ENCODE results near the gene SYT15. TPM values are rescaled to one million over a fixed set of nuclear protein-coding genes. Genes with fewer than 3 reads are reported as not detected.
"Not testable (repeated sequence)": the region's sequence is repeated elsewhere in the genome, so short reads cannot be mapped to it uniquely, and the experiment has no call there.

The SYT15 gene
- total RNA-seq, 1 experiment from 2014 or later: 1.6 TPM

- DNase-seq (ENCODE audit: low read depth, low spot score); ATAC-seq; H3K27ac ChIP-seq (ENCODE audit: low read depth, low read length); intact Hi-C loops (cut with micrococcal nuclease); H2AFZ ChIP-seq (ENCODE audit: low read depth, low read length, poor library complexity, severe bottlenecking); RAD21 ChIA-PET (ENCODE audit: low non-redundant PET in 1 of 2, low total read pairs in 2 of 2, uncharacterized antibody in 2 of 2, unreplicated experiment in 2 of 2); H3K4me3 ChIP-seq (replicated peaks in 1 of 2; ENCODE audit: low read depth in 1 of 2, low read length in 2 of 2); POLR2A ChIA-PET; H3K9ac ChIP-seq (ENCODE audit: low read length); H4K20me1 ChIP-seq (ENCODE audit: insufficient read depth); H3K36me3 ChIP-seq (ENCODE audit: control insufficient read depth in 1 of 2, insufficient read depth in 2 of 2, low read length in 2 of 2); H3K4me1 ChIP-seq (ENCODE audit: control insufficient read depth in 1 of 2, insufficient read depth in 2 of 2, low read length in 2 of 2); BruUV-seq (replicated peaks); H3K27me3 ChIP-seq (ENCODE audit: insufficient read depth, low read length); H3K4me2 ChIP-seq (ENCODE audit: low read length); H3K9me2 ChIP-seq (ENCODE audit: insufficient read depth); H3K9me3 ChIP-seq (ENCODE audit: control insufficient read depth in 1 of 2, insufficient read depth in 1 of 2, low read depth in 1 of 2, low read length in 2 of 2); CTCF ChIA-PET; H3K79me2 ChIP-seq (ENCODE audit: insufficient read depth, low read length): not testable (repeated sequence)
These were observed 17.6 kb downstream of the SYT15 start for GRCh38 chr10:46596570-46596969.

GRCh38 chr10:46597616-46598246, 18.8 kb downstream of the SYT15 start:
- H3K9ac ChIP-seq (ENCODE audit: low read length); H2AFZ ChIP-seq (ENCODE audit: low read depth, low read length, poor library complexity, severe bottlenecking); H3K79me2 ChIP-seq (ENCODE audit: insufficient read depth, low read length); H3K4me1 ChIP-seq (ENCODE audit: control insufficient read depth in 1 of 2, insufficient read depth in 2 of 2, low read length in 2 of 2); intact Hi-C loops (cut with micrococcal nuclease); H3K9me3 ChIP-seq (ENCODE audit: control insufficient read depth in 1 of 2, insufficient read depth in 1 of 2, low read depth in 1 of 2, low read length in 2 of 2); BruUV-seq (replicated peaks); H3K36me3 ChIP-seq (ENCODE audit: control insufficient read depth in 1 of 2, insufficient read depth in 2 of 2, low read length in 2 of 2); H4K20me1 ChIP-seq (ENCODE audit: insufficient read depth); H3K9me2 ChIP-seq (ENCODE audit: insufficient read depth); H3K27me3 ChIP-seq (ENCODE audit: insufficient read depth, low read length); CTCF ChIA-PET; RAD21 ChIA-PET (ENCODE audit: low non-redundant PET in 1 of 2, low total read pairs in 2 of 2, uncharacterized antibody in 2 of 2, unreplicated experiment in 2 of 2); H3K27ac ChIP-seq (ENCODE audit: low read depth, low read length); POLR2A ChIA-PET; DNase-seq (ENCODE audit: low read depth, low spot score): not testable (repeated sequence)
- peak overlapping the region; percentile 44 for H3K4me2 ChIP-seq (ENCODE audit: low read length)
- peak overlapping the region; percentile 24 to 40; a peak in 3 of 4 replicates for H3K4me3 ChIP-seq (replicated peaks in 1 of 2; ENCODE audit: low read depth in 1 of 2, low read length in 2 of 2)
- 0 out of 6 replicates have a peak, but pooled peaks of 1 of the 3 experiments have one; percentile 4 for TF ChIP-seq CTCF (IDR thresholded peaks at IDR 0.05 in 2 of 3, conservative IDR thresholded peaks at IDR 0.05 in 1 of 3; ENCODE audit: borderline replicate concordance in 1 of 3, insufficient read depth in 1 of 3, low read depth in 2 of 3, low read length in 2 of 3)
- peak; percentile 92 for ATAC-seq

- H2AFZ ChIP-seq (ENCODE audit: low read depth, low read length, poor library complexity, severe bottlenecking); H3K9me2 ChIP-seq (ENCODE audit: insufficient read depth); RAD21 ChIA-PET (ENCODE audit: low non-redundant PET in 1 of 2, low total read pairs in 2 of 2, uncharacterized antibody in 2 of 2, unreplicated experiment in 2 of 2); H4K20me1 ChIP-seq (ENCODE audit: insufficient read depth); H3K36me3 ChIP-seq (ENCODE audit: control insufficient read depth in 1 of 2, insufficient read depth in 2 of 2, low read length in 2 of 2); H3K9ac ChIP-seq (ENCODE audit: low read length); BruUV-seq (replicated peaks); H3K27me3 ChIP-seq (ENCODE audit: insufficient read depth, low read length); intact Hi-C loops (cut with micrococcal nuclease); H3K4me2 ChIP-seq (ENCODE audit: low read length); CTCF ChIA-PET; H3K9me3 ChIP-seq (ENCODE audit: control insufficient read depth in 1 of 2, insufficient read depth in 1 of 2, low read depth in 1 of 2, low read length in 2 of 2); DNase-seq (ENCODE audit: low read depth, low spot score); H3K4me1 ChIP-seq (ENCODE audit: control insufficient read depth in 1 of 2, insufficient read depth in 2 of 2, low read length in 2 of 2); H3K79me2 ChIP-seq (ENCODE audit: insufficient read depth, low read length); ATAC-seq; H3K27ac ChIP-seq (ENCODE audit: low read depth, low read length); H3K4me3 ChIP-seq (replicated peaks in 1 of 2; ENCODE audit: low read depth in 1 of 2, low read length in 2 of 2); POLR2A ChIA-PET: not testable (repeated sequence)
These were observed 21.6 kb downstream of the SYT15 start for GRCh38 chr10:46600516-46600915.

GRCh38 chr10:46615540-46615939, 36.6 kb downstream of the SYT15 start:
- H3K4me3 ChIP-seq (replicated peaks in 1 of 2; ENCODE audit: low read depth in 1 of 2, low read length in 2 of 2); ATAC-seq; H3K79me2 ChIP-seq (ENCODE audit: insufficient read depth, low read length); DNase-seq (ENCODE audit: low read depth, low spot score); POLR2A ChIA-PET; H3K4me2 ChIP-seq (ENCODE audit: low read length); CTCF ChIA-PET; H2AFZ ChIP-seq (ENCODE audit: low read depth, low read length, poor library complexity, severe bottlenecking); intact Hi-C loops (cut with micrococcal nuclease); H3K4me1 ChIP-seq (ENCODE audit: control insufficient read depth in 1 of 2, insufficient read depth in 2 of 2, low read length in 2 of 2); H3K9me2 ChIP-seq (ENCODE audit: insufficient read depth); RAD21 ChIA-PET (ENCODE audit: low non-redundant PET in 1 of 2, low total read pairs in 2 of 2, uncharacterized antibody in 2 of 2, unreplicated experiment in 2 of 2); H3K36me3 ChIP-seq (ENCODE audit: control insufficient read depth in 1 of 2, insufficient read depth in 2 of 2, low read length in 2 of 2); H3K27ac ChIP-seq (ENCODE audit: low read depth, low read length); H3K9me3 ChIP-seq (ENCODE audit: control insufficient read depth in 1 of 2, insufficient read depth in 1 of 2, low read depth in 1 of 2, low read length in 2 of 2); BruUV-seq (replicated peaks); H4K20me1 ChIP-seq (ENCODE audit: insufficient read depth); H3K9ac ChIP-seq (ENCODE audit: low read length); H3K27me3 ChIP-seq (ENCODE audit: insufficient read depth, low read length): not testable (repeated sequence)

Data from HCT116 (cell line).